Transverse colon (tissue), 4 donors: ENCODE results near the gene AKAP6. TPM values are rescaled to one million over a fixed set of nuclear protein-coding genes. Genes with fewer than 3 reads are reported as not detected.
"Not testable (repeated sequence)": the region's sequence is repeated elsewhere in the genome, so short reads cannot be mapped to it uniquely, and the experiment has no call there.

Source experiments
- DNase-seq: peaks from one replicate; pipeline ENCODE4 v3.0.0-alpha.2; 2019
- H3K27ac ChIP-seq, 4 donors: fragments of 200-600 bp; sonication (generic); 2 replicates each; pipeline ENCODE4 v1.5.1; 2016 to 2018; ENCODE audit warnings: inconsistent platforms in 4 of 4
- H3K27me3 ChIP-seq: fragments of 200-600 bp; sonication (generic); 2 replicates; pipeline ENCODE4 v1.5.1; 2017; ENCODE audit warnings: inconsistent platforms
- H3K36me3 ChIP-seq, 4 donors: fragments of 200-600 bp; sonication (generic); 2 replicates each; pipeline ENCODE4 v1.5.1; 2017 to 2019; ENCODE audit warnings: inconsistent platforms in 4 of 4
- H3K4me1 ChIP-seq, 4 donors: fragments of 200-600 bp; sonication (generic); 2 replicates each; pipeline ENCODE4 v1.5.1; 2017 to 2020; ENCODE audit warnings: inconsistent platforms in 4 of 4
- H3K4me3 ChIP-seq, 4 donors: fragments of 200-600 bp; sonication (generic); 1 replicate in 1 of 4; 2 replicates in 3 of 4; pipeline versions ENCODE4 v1.5.1 to v1.6.1; 2017 to 2019; ENCODE audit warnings: inconsistent platforms in 4 of 4
- H3K9me3 ChIP-seq, 2 donors: fragments of 200-600 bp; sonication (generic); 2 replicates each; pipeline ENCODE4 v1.5.1; 2017 to 2019; ENCODE audit warnings: inconsistent platforms in 2 of 2
- EP300 ChIP-seq: sonication (generic); formaldehyde crosslinking; IDR thresholded peaks from one replicate; pipeline ENCODE4 v1.6.1; 2017; ENCODE audit warnings: antibody characterized with exemption, low read depth
- POLR2A ChIP-seq: fragments of 450-650 bp; IDR thresholded peaks from one replicate; pipeline ENCODE4 v1.6.1; 2016; ENCODE audit warnings: antibody characterized with exemption, mild to moderate bottlenecking, moderate library complexity
- POLR2AphosphoS5 ChIP-seq, 3 donors: sonication (generic); formaldehyde crosslinking; IDR thresholded peaks; one replicate each; pipeline ENCODE4 v1.6.1; 2016; ENCODE audit warnings: antibody characterized with exemption in 3 of 3
- whole genome bisulfite sequencing, 2 donors: methylation state at CpG; one replicate each; pipeline ENCODE4 v1.1.5; 2018; ENCODE audit warnings: low coverage in 1 of 2; 5-methylcytosine and 5-hydroxymethylcytosine counted together
- in situ Hi-C, 4 donors: fragments of 200-750 bp; cut with MboI; loops; one replicate each; pipeline versions ENCODE4 v1.15.0 to v1.15.1; 2017; ENCODE audit warnings: low sequenced_read_pairs in 3 of 4, low pct_ligation_motif_present in 1 of 4, low pct_unique_long_range_greater_than_20kb in 1 of 4
- intact Hi-C: fragments of 100-400 bp; cut with DNase I; formaldehyde crosslinking; loops from one replicate; pipeline ENCODE4 v1.15.1; 2023; ENCODE audit warnings: low total_unique reads
- total RNA-seq, 4 donors: library from RNA; depleted of rRNA; stranded (reverse); fragments of >200 nt; gene quantifications; one replicate each; pipeline ENCODE4 v1.1.0, GENCODE V29; 2016
- TF ChIP-seq, protein P1 (sequence below), 5 experiments: fragments of 200-600 bp in 3 of 5; fragments of 450-650 bp in 2 of 5; sonication (generic) in 3 of 5; IDR thresholded peaks; 1 replicate in 2 of 5; 2 replicates in 3 of 5; pipeline ENCODE4 v1.5.1; 2016 to 2017; ENCODE audit warnings: antibody characterized with exemption in 5 of 5, inconsistent platforms in 3 of 5, mild to moderate bottlenecking in 2 of 5, moderate library complexity in 1 of 5

The AKAP6 gene
- total RNA-seq, 4 donors from 2014 or later: 6.3 to 16.7 (median 9.7) TPM

DNA sequence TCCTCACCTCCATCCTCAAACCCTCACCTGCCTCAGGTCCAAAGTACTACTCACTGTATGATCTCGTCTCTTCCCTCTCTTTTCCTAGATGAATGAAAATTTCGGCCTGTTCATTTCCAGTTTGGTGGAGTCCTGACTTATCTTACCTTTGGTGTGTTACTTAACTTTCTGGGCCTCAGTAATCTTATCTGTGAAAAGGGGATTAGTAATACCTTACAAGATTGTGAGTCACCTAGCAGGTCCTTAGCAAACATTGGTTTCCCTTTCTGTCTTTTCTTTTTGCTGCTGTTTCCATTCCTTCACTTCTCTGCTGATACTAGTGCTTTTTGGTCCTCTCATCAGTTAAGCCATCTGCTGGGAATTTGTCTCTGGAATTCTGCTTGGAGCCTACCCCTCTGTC is 52.8 kb downstream of the AKAP6 start:
- no peak for DNase-seq

DNA sequence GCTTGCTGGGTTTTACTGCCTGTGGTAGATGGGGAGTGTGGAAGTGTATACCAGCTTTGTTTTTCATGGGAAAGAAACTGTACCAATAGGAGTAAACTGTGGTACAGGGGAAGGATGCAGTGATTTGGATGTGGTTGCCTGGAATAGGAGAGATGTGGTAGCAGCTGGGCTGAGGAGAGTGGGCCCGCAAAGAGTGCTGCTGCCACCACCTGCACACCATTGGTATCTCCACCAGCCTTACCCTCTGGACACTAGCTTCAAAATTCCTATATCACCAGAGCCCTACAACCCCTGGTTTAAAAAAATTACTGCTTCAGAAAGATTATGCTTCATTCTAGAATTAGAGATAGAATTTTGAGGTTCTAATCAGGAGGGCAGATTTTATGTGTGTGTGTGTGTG is 53.6 kb downstream of the AKAP6 start:
- no peak for TF ChIP-seq POLR2A
- no peak for TF ChIP-seq POLR2AphosphoS5 (IDR thresholded peaks at IDR 0.05)
- TF ChIP-seq, protein P1, sequence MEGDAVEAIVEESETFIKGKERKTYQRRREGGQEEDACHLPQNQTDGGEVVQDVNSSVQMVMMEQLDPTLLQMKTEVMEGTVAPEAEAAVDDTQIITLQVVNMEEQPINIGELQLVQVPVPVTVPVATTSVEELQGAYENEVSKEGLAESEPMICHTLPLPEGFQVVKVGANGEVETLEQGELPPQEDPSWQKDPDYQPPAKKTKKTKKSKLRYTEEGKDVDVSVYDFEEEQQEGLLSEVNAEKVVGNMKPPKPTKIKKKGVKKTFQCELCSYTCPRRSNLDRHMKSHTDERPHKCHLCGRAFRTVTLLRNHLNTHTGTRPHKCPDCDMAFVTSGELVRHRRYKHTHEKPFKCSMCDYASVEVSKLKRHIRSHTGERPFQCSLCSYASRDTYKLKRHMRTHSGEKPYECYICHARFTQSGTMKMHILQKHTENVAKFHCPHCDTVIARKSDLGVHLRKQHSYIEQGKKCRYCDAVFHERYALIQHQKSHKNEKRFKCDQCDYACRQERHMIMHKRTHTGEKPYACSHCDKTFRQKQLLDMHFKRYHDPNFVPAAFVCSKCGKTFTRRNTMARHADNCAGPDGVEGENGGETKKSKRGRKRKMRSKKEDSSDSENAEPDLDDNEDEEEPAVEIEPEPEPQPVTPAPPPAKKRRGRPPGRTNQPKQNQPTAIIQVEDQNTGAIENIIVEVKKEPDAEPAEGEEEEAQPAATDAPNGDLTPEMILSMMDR (IDR thresholded peaks at IDR 0.05): peak in 4 of 5 experiments; percentile 8 to 33 (median 24)
- TF ChIP-seq EP300: no peak
- intact Hi-C loops (no loop called here), in situ Hi-C loops (no loop called here)
- DNase-seq: no peak
- 71 to 96% methylated on average over 1 of the region's 1 CpG for WGBS, 2 donors
- no peak overlapping the region for H3K4me3 ChIP-seq
- no peaks in the 10 kb centered on the region for H3K27me3 ChIP-seq
- no peak overlapping the region for H3K27ac ChIP-seq
- no peaks in the 10 kb centered on the region for H3K9me3 ChIP-seq
- H3K36me3 ChIP-seq: no peaks in the 10 kb centered on the region
- H3K4me1 ChIP-seq: no peaks in the 10 kb centered on the region

More for the DNA sequence above, 52.8 kb downstream of the AKAP6 start:
- TF ChIP-seq POLR2A: no peak
- no peaks in the 10 kb centered on the region for H3K4me1 ChIP-seq
- 83 to 100% methylated on average over 2 of the region's 2 CpGs for WGBS, 2 donors
- H3K27ac ChIP-seq: no peak overlapping the region
- in situ Hi-C loops (no loop called here), intact Hi-C loops (no loop called here)
- H3K27me3 ChIP-seq: no peaks in the 10 kb centered on the region
- H3K4me3 ChIP-seq: no peak overlapping the region
- no peaks in the 10 kb centered on the region for H3K9me3 ChIP-seq
- no peaks in the 10 kb centered on the region for H3K36me3 ChIP-seq

DNA sequence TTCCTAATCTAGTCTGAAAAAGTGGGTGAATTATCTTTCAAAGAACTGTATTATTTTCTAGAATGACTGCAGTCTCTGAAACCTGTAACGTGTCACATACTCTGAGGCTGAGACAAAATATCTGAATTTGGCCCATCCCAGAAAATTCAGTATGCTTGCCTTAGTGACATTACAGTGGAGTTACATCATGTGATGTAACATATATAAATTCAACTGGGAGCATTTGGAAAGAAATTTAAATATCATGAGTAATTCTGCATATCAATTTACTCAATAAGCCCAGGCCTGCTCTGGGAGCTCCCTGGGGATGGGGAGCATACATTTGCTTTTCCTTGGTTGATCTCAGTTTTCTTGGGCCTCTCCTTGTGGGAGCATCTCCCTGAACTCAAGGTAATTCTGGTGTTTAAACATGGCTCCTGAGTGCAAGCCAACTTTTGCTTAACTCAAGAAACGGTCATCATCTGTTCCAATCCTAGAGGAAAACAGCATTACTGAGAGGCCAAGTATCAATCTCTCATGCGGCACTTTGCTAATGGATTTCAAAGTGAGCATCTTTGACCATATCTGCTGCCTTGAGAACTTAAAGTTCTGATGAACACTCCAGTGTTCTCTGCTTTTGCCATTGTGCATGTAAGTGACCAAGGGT is 54.4 kb downstream of the AKAP6 start:
- 78 to 91% methylated on average over 2 to 3 of the region's 3 CpGs for WGBS, 2 donors
- no peak overlapping the region for H3K27ac ChIP-seq
- H3K27me3 ChIP-seq: no peaks in the 10 kb centered on the region
- H3K9me3 ChIP-seq: no peaks in the 10 kb centered on the region
- H3K4me1 ChIP-seq: no peaks in the 10 kb centered on the region
- in situ Hi-C loops: no loop called here
- no peak for TF ChIP-seq POLR2AphosphoS5 (IDR thresholded peaks at IDR 0.05)
- no peak for TF ChIP-seq EP300
- TF ChIP-seq, protein P1 (IDR thresholded peaks at IDR 0.05): no peak
- TF ChIP-seq POLR2A: no peak
- H3K36me3 ChIP-seq: no peaks in the 10 kb centered on the region
- H3K4me3 ChIP-seq: no peak overlapping the region
- no peak for DNase-seq
- intact Hi-C loops: no loop called here

DNA sequence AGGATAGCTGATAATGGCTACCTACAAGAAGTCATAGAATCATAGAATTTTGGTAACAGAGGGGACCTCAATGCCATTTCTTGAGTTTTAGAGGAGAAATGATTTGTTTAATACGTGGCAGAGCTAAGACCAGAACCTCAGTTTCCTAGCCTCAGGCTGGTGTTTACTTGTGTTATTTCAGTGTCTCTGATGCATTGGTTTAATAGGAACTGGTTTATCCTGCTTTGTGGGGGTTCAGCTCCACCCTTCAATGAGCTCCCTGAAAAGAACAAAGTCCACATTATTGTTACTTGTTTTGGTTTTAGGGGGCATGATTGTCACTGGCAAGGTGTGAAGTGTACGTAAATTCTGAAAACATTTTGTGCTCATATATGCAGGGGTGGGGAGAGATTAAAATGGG is 55.4 kb downstream of the AKAP6 start:
- DNase-seq: no peak
- 44 to 50% methylated on average over 2 of the region's 2 CpGs for WGBS, 2 donors
- in situ Hi-C loops: no loop called here
- intact Hi-C loops: no loop called here
- no peaks in the 10 kb centered on the region for H3K27me3 ChIP-seq
- no peaks in the 10 kb centered on the region for H3K4me1 ChIP-seq
- H3K9me3 ChIP-seq: no peaks in the 10 kb centered on the region
- no peak overlapping the region for H3K27ac ChIP-seq
- H3K4me3 ChIP-seq: no peak overlapping the region
- no peaks in the 10 kb centered on the region for H3K36me3 ChIP-seq
- TF ChIP-seq EP300 (no peak), POLR2AphosphoS5 (IDR thresholded peaks at IDR 0.05) (no peak), POLR2A (no peak)
- TF ChIP-seq, protein P1 (IDR thresholded peaks at IDR 0.05): no peak

DNA sequence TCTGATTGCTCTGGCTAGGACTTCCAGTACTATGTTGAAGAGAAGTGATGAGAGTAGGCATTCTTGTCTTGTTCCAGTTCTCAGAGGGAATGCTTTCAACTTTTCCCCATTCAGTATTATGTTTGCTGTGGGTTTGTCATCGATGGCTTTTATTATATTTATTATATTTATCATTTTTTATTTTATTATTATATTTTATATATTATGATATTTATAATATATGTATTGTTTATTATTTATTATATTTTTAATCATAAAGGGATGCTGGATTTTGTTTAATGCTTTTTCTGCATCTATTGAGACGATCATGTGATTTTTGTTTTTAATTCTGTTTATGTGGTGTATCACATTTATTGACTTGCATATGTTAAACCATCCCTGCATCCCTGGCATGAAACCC is 58.2 kb downstream of the AKAP6 start:
- H3K4me1 ChIP-seq, intact Hi-C loops, H3K27ac ChIP-seq, H3K36me3 ChIP-seq, H3K9me3 ChIP-seq, in situ Hi-C loops, H3K4me3 ChIP-seq, DNase-seq, H3K27me3 ChIP-seq: not testable (repeated sequence)
- 73 to 89% methylated on average over 2 of the region's 2 CpGs for WGBS, 2 donors
